AML-193 (cell line): ENCODE data around the gene PCDHGA5.
A peak's percentile ranks its signal among the peaks of the same experiment; 100 is the strongest.
"Not testable (repeated sequence)": the region's sequence is repeated elsewhere in the genome, so short reads cannot be mapped to it uniquely, and the experiment has no call there.

Source experiments
- DNase-seq, 2 experiments: peaks; one replicate each; lab custom pipeline; 2025; lab: John Stamatoyannopoulos, UW

PCDHGA5 gene

DNA sequence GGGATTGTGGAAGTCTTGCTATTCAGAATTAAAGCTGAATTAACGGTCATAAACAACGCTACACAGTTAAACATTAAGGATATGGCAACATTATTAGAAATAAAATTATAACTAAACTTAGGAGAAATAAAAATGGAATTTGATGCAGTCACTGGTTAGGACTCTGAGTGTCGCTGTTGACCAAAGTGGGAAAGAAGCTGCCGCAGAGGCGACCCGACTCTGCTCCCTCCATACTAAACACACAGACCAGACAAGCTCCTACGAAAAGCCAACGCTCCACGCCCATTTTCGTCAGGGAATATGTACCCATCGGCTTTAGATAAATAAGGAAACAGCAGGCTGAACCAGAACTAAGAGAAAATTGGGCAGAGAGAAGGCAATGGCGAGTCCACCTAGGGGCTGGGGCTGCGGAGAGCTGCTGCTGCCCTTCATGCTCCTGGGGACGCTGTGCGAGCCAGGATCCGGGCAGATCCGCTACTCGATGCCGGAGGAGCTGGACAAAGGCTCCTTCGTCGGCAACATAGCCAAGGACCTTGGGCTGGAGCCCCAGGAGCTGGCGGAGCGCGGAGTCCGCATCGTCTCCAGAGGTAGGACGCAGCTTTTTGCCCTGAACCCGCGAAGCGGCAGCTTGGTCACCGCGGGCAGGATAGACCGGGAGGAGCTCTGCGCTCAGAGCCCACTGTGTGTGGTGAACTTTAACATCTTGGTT is at the start of gene PCDHGA5:
PCDHGA5 (plus strand) TSS at position 211 of the 709 bp plus-strand sequence; CDS start at position 380, 169 bp downstream.
- no peak for DNase-seq

- DNase-seq = not testable (repeated sequence)
These were observed 47.0 kb upstream of the PCDHGA5 start for GRCh38 chr5:141316963-141317362.

DNA sequence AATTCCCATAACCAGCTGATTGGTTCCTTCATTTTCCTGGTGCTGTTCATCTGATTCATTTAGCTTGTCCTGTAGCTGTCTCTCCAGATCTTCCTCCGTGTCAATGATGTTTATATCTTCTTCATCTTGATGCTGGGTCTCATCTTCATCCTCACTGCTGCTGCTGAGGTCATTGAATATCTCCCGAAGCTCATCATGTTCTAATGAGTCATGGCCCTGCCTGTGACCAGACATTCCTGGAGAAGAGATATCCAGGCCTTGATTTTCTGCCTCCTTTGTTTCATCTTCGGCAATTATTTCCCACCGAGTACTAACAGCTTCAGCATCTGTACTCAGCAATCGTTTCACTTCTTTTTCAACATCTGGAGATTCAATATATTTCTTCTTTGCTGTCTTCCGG is 44.8 kb upstream of the PCDHGA5 start:
- no peak for DNase-seq

GRCh38 chr5:141319699-141320098 is 44.3 kb upstream of the PCDHGA5 start:
- no peak for DNase-seq

DNA sequence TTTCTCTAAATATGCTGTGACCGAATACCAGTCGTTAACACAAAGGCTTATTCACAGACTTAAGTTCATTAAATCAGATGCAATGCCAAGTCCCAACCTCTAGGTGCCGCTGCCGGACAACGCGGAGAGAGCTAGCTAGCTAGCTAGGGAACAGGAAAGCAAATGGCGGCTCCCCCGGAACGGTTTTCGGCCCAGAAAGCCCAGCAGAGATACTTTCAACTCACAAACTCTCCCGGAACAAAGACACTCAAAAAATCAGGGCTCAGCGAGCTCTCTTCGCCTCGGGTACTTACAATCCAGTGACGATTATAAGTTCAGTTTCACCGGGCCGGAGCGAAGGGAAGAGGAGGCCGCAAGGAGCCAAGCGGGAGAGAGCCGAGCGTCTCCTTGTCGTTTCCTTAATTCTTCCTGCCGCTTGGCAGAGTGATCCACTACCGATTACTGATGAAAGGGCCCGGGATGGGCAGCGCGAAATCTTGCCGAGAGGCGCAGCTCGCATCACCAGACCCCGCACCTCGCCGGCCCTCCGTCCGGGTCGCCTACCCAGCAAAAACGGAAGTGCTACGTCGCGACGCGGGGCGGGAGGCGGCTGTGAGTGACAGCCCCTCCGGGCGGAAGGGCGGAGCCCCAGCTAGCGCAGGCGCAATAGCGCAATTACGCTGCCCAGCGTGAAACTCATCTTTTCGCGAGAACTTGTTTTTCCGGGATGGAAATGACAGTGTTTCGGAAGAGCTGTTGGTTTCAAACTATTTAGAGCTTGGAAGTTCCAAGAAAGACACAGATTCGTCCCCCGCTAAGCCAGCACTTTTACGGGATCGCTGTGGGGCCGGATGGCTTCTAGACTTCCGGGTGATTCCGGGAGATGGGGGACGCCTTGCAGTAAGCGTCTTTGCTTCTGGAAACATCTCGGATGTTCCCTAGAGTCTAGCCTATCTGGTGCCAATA is 43.5 kb upstream of the PCDHGA5 start, which contains the start of gene TAF7:
TAF7 (minus strand) TSS at position 560 of the 945 bp plus-strand sequence. CDS start 740 bp downstream, outside the sequence.
- peak; percentile 81 to 84 for DNase-seq

- DNase-seq = no peak
These were observed 41.7 kb upstream of the PCDHGA5 start for GRCh38 chr5:141322261-141322660.

DNA sequence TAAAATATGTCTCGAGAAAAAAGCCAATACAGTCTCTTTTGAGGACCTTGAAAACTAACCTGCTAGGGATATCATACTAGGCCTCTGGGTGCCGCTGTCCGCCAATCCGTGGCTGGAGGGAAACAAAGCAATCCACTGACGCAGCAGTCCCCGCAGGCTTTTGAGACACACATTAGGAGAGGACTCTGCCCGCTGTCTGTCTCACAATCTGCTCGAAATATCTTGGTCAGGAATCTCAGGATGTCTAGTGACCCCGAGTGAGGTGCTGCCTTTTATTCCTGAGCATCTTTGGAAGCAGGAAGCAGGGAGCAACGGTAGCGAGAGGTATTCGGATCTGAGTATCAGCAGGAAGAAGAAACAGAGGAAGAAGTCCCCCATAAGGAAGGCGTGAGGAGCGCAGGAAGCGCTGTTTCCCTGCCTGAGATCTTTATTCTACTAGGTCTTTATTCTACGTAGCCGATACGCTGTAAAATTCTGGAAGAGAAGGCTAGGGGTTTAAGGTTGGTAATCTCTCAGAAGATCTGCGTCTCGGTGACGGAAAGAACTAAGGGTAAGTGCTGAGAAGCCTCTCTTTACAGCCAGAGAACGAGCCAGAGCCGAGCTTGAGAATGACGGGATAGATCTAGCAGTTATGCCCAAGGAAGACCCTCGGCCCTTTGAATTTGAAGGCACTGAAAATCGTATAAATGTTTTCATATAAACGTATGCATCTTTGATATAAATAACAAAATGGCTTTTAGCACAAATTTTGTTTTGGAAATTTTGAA is 37.7 kb upstream of the PCDHGA5 start:
- no peak for DNase-seq

DNA sequence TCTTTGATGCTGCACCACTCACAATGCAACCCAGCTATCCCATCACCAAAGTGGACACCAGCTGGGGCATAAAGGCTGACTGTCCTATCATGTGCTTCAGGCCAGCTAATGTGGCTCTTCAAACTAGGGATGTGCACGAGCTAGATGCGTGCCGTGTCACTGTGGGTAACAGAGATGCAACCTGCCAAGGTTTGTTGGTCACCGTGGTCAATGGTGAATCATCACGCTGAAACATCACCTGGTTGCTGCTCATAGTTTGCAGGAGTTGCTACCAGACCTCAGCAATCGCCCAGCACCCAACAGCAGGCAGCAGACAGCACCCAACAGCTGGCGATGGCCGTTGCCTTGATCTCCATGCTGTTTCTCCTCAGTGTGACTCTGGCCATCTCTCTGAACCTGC is 35.7 kb upstream of the PCDHGA5 start:
- DNase-seq = no peak

DNA sequence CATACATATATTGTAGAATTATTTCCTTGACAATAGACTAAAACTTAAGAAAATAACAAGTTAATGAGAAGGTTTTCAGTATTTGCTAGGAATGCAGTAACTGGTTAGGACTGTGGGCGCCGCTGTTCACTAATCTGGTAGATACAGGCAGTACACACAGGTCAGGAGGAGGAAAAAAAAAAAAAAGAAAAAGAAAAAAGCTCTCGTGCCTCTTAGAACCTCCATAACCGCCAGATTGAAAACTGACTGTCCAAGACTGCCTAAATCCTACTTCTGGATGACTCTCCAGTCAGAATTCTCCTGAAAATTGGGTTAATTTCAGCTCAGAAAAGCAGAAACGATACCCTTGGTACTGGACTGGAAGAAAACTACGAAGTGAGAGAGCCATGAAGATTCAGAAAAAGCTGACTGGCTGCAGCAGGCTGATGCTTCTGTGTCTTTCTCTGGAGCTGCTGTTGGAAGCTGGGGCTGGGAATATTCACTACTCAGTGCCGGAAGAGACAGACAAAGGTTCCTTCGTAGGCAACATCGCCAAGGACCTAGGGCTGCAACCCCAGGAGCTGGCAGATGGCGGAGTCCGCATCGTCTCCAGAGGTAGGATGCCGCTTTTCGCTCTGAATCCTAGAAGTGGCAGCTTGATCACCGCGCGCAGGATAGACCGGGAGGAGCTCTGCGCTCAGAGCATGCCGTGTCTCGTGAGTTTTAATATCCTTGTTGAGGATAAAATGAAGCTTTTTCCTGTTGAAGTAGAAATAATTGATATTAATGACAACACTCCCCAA is 33.5 kb upstream of the PCDHGA5 start, which contains the start of gene PCDHGA1:
PCDHGA1 (plus strand) TSS at position 216 of the 782 bp plus-strand sequence.
- DNase-seq = peak; percentile 19 to 28

DNA sequence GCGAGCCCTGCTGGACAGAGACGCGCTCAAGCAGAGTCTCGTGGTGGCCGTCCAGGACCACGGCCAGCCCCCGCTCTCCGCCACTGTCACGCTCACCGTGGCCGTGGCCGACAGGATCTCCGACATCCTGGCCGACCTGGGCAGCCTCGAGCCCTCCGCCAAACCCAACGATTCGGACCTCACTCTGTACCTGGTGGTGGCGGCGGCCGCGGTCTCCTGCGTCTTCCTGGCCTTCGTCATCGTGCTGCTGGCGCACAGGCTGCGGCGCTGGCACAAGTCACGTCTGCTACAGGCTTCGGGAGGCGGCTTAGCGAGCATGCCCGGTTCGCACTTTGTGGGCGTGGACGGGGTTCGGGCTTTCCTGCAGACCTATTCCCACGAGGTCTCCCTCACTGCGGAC is 31.4 kb upstream of the PCDHGA5 start:
- DNase-seq = not testable (repeated sequence)

GRCh38 chr5:141338538-141339306 is 25.2 kb upstream of the PCDHGA5 start, which contains the start of gene PCDHGA2:
Gene PCDHGA2, plus strand, starts transcription at chr5:141338760.
- DNase-seq = no peak

GRCh38 chr5:141340781-141341354 is 23.1 kb upstream of the PCDHGA5 start:
- DNase-seq = not testable (repeated sequence)

DNA sequence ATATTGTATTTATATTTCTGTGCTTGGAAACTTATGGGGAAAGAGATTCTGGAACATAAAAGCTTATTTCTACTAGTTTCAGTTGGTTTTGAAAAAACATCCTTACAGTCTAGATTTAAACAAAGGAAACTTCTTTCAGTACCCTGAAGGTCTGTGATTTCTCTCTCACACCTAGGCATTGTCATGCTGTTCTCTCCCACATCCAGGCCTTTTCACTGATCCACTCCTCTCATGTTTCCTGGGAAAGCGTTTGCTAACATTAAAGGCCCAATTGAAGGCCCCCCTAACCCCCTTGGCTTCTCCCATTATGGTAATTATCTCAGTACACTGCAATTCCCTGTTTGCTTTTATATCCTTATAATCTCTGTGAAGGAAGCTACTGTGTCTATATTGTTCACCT is 21.2 kb upstream of the PCDHGA5 start:
- no peak for DNase-seq

GRCh38 chr5:141343242-141343952 is 20.6 kb upstream of the PCDHGA5 start, which contains the start of gene PCDHGA3:
Gene PCDHGA3, plus strand, starts transcription at chr5:141343829. Its CDS starts 205 bp downstream, at chr5:141344034.
- DNase-seq = no peak

DNA sequence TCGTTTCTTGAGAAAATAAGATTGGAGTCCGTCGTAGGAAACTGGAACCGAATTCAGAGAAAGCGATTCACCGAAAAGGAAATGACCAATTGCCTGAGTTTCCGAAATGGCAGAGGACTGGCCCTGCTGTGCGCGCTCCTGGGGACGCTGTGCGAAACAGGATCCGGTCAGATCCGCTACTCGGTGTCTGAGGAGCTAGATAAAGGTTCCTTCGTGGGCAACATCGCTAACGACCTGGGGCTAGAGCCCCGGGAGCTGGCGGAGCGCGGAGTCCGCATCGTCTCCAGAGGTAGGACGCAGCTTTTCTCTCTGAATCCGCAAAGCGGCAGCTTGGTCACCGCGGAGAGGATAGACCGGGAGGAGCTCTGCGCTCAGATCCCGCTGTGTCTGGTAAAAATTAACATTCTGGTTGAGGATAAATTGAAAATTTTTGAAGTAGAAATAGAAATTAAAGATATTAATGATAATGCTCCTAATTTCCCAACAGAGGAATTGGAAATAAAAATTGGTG is 20.0 kb upstream of the PCDHGA5 start:
- no peak for DNase-seq

- DNase-seq = no peak
These were observed 18.6 kb upstream of the PCDHGA5 start for GRCh38 chr5:141345327-141345726.

DNA sequence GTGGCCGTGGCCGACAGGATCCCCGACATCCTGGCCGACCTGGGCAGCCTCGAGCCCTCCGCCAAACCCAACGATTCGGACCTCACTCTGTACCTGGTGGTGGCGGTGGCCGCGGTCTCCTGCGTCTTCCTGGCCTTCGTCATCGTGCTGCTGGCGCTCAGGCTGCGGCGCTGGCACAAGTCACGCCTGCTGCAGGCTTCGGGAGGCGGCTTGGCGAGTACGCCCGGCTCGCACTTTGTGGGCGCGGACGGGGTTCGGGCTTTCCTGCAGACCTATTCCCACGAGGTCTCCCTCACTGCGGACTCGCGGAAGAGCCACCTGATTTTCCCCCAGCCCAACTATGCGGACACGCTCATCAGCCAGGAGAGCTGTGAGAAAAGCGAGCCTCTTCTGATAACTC is 17.9 kb upstream of the PCDHGA5 start:
- DNase-seq = not testable (repeated sequence)

DNA sequence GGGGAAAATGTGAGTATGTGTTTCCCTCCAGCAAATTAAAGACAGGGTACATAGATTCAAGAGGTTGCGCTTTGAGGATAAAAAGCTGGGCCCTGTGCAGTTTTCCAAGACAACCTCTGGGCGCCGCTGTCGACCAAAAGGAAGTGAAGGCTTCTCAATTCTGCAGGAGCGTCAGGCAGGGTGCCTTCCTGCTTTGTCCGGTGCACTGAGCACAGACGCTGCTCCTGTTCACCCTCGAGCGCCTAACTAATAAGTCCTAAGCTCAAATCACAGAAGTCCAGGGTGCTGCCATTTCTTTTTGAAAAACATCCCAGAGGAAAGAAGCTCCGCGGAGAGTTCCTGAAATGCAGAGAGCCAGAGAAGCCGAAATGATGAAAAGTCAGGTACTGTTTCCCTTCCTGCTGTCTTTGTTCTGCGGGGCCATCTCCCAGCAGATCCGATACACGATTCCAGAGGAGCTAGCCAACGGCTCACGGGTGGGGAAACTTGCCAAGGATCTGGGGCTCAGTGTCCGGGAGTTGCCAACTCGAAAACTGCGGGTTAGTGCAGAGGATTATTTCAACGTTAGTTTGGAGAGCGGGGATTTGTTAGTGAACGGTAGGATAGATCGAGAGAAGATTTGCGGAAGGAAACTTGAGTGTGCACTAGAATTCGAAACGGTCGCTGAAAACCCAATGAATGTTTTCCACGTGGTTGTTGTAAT is 13.9 kb upstream of the PCDHGA5 start, which contains the start of gene PCDHGB1:
PCDHGB1 (plus strand) TSS at position 183 of the 703 bp plus-strand sequence; CDS start at position 345, 162 bp downstream.
- DNase-seq = peak; percentile 33 to 51
